NCI-H748 treated with DMSO at 0.1 percent for 48 hours (cell line): ENCODE data around the gene BEAN1.

Experiments used
- DNase-seq: peaks from one replicate; lab custom pipeline; 2025; lab: John Stamatoyannopoulos, UW

Gene BEAN1

GRCh38 chr16:66521951-66522771 lies 95.1 kb downstream of the BEAN1 start:
- DNase-seq = no peak

GRCh38 chr16:66522816-66523590 lies 95.9 kb downstream of the BEAN1 start:
- DNase-seq = no peak

GRCh38 chr16:66523861-66524354 lies 96.8 kb downstream of the BEAN1 start:
- DNase-seq = no peak

GRCh38 chr16:66524601-66525164 lies 97.6 kb downstream of the BEAN1 start:
- no peak for DNase-seq

GRCh38 chr16:66525396-66526180 lies 98.5 kb downstream of the BEAN1 start:
- no peak for DNase-seq

- DNase-seq = no peak
Measured at GRCh38 chr16:66528294-66528693, 101.2 kb downstream of the BEAN1 start.

GRCh38 chr16:66529475-66529874 lies 102.4 kb downstream of the BEAN1 start:
- DNase-seq = no peak
